GM19043 (cell line): Measurements from ENCODE around the gene HMGCS1.
A peak's percentile ranks its signal among the peaks of the same experiment; 100 is the strongest.
"Not testable (repeated sequence)": the region's sequence is repeated elsewhere in the genome, so short reads cannot be mapped to it uniquely, and the experiment has no call there.

Source experiments
- ATAC-seq: cut with Tn5 transposase; IDR thresholded peaks from one replicate; pipeline ENCODE4 v1.9.1; 2021; ENCODE audit warnings: low read depth; ENCODE audit not compliant: unreplicated experiment

HMGCS1 gene

GRCh38 chr5:43313854-43314457 is 744 bp upstream of the HMGCS1 start:
- no peak for ATAC-seq

- peak; percentile 5 for ATAC-seq
These were observed 545 bp downstream of the HMGCS1 start for GRCh38 chr5:43312699-43313034.

DNA sequence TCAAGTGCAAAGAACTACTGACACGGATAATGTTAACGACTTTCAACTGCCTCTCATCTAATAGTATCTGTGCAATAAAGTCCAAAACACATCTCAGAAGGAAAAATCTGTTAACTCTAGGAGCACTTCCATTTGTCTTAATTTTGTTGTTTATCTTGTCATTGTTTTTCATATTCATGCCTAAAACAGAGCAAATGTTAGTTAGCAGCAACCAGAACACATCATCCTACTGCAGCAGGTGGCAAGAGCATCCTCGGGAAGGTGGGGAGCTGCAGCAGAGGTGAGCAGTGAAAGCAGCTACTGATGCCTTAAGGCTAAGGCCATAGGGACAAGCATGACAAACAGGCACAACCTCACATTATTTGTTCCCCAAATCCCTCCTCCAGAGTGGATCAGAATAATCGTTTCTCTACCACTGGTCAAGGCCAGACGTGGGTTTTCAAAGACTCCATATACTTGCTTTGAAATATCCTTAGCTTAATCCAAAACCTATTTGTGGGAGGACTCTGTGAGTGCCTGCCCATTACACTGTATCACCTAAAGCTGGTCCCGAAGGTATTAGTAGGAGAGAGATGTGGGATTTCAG is 1.0 kb downstream of the HMGCS1 start:
- no peak for ATAC-seq

GRCh38 chr5:43309637-43310036 is 3.6 kb downstream of the HMGCS1 start:
- ATAC-seq, result no peak

DNA sequence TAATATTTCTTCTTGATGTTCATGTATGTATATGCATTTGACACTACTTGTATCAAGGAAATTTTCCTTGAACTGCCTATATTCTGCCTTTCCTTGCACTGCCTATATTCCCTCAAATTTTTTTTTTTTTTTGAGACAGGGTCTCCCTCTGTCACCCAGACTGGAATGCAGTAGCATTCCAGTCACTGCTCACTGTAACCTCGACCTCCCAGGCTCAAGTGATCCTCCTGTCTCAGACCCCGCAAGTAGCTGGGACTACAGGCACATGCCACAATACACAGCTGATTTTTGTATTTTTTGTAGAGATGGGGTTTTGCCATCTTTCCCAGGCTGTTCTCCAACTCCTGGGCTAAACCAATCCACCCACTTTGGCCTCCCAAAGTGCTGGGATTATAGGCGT is 4.1 kb downstream of the HMGCS1 start:
- ATAC-seq, result no peak

DNA sequence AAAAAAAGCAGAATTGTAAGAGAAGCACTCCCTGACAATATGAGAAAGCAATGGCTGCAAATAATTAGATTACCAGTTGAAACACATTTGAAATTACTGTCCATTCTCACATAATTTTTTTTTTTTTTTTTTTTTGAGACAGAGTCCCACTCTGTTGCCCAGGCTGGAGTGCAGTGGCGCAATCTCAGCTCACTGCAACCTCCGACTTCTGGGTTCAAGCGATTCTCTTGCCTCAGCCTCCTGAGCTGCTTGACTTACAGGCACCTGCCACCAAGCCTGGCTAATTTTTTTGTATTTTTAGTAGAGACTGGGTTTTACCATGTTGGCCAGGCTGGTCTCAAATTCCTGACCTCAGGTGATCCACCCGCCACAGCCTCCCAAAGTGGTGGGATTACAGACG is 6.3 kb downstream of the HMGCS1 start:
- ATAC-seq, result not testable (repeated sequence)

- peak; percentile 48 for ATAC-seq
These were observed 7.2 kb downstream of the HMGCS1 start for GRCh38 chr5:43305948-43306565.

GRCh38 chr5:43304525-43304924 is 8.7 kb downstream of the HMGCS1 start:
- no peak for ATAC-seq

- no peak for ATAC-seq
These were observed 10.0 kb downstream of the HMGCS1 start for GRCh38 chr5:43303242-43303641.

- no peak for ATAC-seq
These were observed 10.7 kb downstream of the HMGCS1 start for GRCh38 chr5:43302481-43302880.

DNA sequence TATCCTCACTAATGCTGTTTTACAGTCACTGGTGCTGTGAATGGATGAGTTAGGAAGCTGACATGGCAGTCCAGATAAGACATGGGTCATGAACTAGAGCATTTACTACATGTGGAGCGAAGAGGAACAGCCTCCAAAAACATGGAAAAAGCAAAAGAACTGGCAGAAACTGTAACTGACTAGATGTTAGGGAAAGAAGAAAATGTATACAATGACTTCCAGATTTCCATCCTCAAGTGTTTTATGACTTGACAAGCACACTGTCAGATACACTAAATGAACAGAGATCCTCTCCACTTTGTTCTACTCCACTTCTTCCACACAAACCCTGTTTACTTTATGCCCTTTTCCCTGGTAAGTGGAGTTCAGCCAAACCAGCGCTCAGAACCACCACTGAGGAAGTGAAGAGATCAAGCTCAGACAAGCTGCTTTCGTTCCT is 11.5 kb downstream of the HMGCS1 start:
- ATAC-seq, result no peak

- no peak for ATAC-seq
These were observed 13.1 kb downstream of the HMGCS1 start for GRCh38 chr5:43300112-43300511.

- ATAC-seq, result no peak
These were observed 14.8 kb downstream of the HMGCS1 start for GRCh38 chr5:43298443-43298842.

DNA sequence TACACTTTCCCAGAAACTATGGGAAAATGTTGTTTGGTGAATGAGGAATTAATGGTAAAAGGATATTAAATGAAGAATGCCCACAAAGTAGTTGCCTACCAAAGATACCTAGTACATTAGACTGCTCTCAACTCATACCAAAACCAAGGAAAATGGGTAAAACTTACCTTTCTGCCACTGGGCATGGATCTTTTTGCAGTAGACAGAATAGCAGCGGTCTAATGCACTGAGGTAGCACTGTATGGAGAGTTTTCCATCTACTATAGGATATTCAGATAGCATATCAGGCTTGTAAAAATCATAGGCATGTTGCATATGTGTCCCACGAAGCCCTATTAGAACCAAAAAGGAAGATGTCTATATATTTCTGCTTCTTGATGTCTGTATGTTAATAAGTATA is 16.4 kb downstream of the HMGCS1 start:
- no peak for ATAC-seq

GRCh38 chr5:43295202-43295601 is 18.0 kb downstream of the HMGCS1 start:
- ATAC-seq, result no peak

DNA sequence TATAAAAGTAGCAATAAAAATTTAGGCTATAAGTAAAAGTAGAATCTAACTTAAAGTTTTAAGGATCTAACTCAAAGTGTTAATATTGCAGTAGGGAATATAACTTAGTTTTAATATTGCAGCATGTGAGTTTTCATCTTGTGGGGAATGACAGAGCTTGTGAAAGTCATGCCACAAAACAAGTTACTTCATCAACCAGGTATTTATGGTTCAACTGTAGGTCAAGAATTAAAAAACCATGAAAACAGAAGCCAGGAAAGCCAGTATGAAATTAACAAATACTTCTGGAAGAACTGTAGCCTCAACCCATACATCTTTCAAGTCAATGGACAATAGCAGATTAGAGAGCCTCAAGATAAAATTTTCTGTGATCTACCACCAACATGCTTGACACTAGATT is 19.0 kb downstream of the HMGCS1 start:
- no peak for ATAC-seq

GRCh38 chr5:43290726-43291125 is 22.5 kb downstream of the HMGCS1 start:
- no peak for ATAC-seq

DNA sequence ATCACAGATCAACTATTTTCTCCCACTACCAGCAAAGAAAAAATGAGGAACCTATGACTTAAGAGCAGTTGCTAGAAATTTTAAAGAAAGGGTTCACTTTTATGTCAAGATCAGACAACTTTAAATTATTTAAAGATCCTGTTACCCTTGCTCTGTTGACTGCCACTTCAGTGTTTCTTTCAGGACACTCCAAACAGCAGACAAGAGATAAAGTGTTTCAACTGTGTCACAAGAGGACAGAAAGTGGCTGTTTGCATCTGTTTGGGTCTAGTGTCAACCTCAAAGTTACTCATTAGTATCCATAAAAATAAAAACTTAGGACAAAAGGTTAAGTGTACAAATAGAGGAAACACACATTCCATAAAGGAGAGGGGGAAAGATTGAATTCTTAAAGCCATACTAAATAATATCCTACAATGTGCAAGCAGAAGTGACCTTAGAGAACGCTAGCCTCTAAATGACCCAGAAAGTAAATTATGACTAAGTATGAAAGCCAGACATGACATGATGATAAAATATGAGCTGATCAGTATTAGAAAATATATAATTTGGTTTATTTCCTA is 24.9 kb downstream of the HMGCS1 start:
- ATAC-seq, result no peak

- no peak for ATAC-seq
These were observed 25.7 kb downstream of the HMGCS1 start for GRCh38 chr5:43287493-43287892.

DNA sequence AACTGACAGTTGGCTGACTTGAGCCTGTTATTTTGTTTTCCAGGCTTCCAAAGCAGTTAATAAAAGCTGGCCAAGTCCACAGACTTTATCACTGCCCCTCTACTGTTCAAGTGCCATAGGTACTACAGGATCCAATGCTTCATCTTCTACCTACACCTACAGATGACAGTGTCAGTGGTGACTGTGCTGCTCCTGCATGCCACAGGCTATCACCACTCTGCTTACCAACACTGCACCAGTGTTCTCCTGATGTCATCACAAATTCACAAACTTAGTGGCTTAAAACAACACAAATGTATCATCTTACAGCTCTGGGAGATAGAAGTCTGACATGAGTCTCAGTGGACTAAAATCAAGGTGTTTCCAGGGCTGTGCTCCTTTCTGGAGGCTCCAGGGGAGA is 26.6 kb downstream of the HMGCS1 start:
- no peak for ATAC-seq

DNA sequence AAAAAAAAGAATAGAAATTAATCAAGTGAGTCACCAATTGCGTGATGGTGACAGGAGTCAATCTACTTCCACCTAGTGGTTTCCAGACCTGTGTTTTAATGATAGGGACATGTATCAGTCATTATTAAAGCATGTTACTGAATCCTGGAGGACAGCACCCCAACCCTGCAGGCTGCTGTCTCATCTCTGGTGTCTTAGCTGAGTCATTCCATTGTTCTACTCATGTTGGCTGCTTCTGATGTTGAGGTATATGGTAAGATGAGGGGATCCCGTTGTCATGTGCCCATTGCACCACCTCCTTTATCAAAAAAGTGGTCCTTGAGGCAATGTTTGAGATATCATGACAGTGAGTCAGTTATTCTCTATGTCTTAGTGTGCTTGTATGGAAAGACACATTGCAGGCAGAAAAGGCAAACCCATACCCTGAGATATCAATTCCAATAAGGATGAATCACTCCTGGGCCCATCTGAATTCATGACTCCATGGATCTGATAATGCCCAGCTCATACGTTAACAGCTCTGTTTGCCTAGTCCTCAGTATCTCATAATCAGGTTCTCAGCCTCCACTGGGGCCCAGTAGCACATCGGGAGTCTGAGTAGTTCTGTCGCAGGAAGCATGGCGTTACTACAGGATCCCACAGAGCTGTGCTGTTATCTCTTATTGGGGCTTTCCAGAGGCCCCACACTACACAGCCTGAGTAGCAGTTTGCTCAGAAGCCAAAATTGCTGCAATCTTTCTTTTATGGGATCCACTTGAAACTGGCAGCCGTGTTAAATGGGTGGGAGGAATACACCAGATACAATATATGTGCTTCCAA is 31.2 kb downstream of the HMGCS1 start:
- no peak for ATAC-seq
